ENCODE data around the gene ZBTB40.

ZBTB40 gene

GRCh38 chr1:22428672-22429071 is 23.0 kb upstream of the ZBTB40 start:
- H3K9me2 ChIP-seq (replicated peaks; ENCODE audit: low read depth, low read length): no peaks in the 10 kb centered on the region
- H4K20me1 ChIP-seq (ENCODE audit: insufficient read depth, low read length, poor library complexity, severe bottlenecking): no peaks in the 10 kb centered on the region
- TF ChIP-seq CTCF (conservative IDR thresholded peaks at IDR 0.05; ENCODE audit: low read length) (no peak), EZH2phosphoT487 (IDR thresholded peaks at IDR 0.05; ENCODE audit: borderline replicate concordance) (no peak)
- no peak overlapping the region for H3K4me2 ChIP-seq (ENCODE audit: low read depth, low read length, poor library complexity, severe bottlenecking)
- no peaks in the 10 kb centered on the region for H3K79me2 ChIP-seq (ENCODE audit: insufficient read depth, low read length)
- H3F3A ChIP-seq (ENCODE audit: low read depth): no peaks in the 10 kb centered on the region
- H2AFZ ChIP-seq (ENCODE audit: low read length): no peak overlapping the region
- H3K36me3 ChIP-seq (ENCODE audit: insufficient read depth, low read length): no peaks in the 10 kb centered on the region
- no peak overlapping the region for H3K9ac ChIP-seq (ENCODE audit: low read depth, low read length, poor library complexity, severe bottlenecking)
- no peak overlapping the region for H3K4me3 ChIP-seq (ENCODE audit: low read length, poor library complexity, severe bottlenecking)
- H3K9me3 ChIP-seq (ENCODE audit: insufficient read depth, low read depth, low read length): no peaks in the 10 kb centered on the region
- H3K27me3 ChIP-seq (ENCODE audit: insufficient read depth, low read length, poor library complexity, severe bottlenecking): no peaks in the 10 kb centered on the region
- H3K4me1 ChIP-seq (ENCODE audit: insufficient read depth, low read length, poor library complexity, severe bottlenecking): no peaks in the 10 kb centered on the region

GRCh38 chr1:22431965-22432364 is 19.7 kb upstream of the ZBTB40 start:
- Histone ChIP-seq H3K79me2 (ENCODE audit: insufficient read depth, low read length) (no peaks in the 10 kb centered on the region), H3K4me3 (ENCODE audit: low read length, poor library complexity, severe bottlenecking) (no peak overlapping the region), H2AFZ (ENCODE audit: low read length) (no peak overlapping the region), H3K4me2 (ENCODE audit: low read depth, low read length, poor library complexity, severe bottlenecking) (no peak overlapping the region), H3F3A (ENCODE audit: low read depth) (no peaks in the 10 kb centered on the region), H3K9me3 (ENCODE audit: insufficient read depth, low read depth, low read length) (no peaks in the 10 kb centered on the region), H3K4me1 (ENCODE audit: insufficient read depth, low read length, poor library complexity, severe bottlenecking) (no peaks in the 10 kb centered on the region), H3K9me2 (replicated peaks; ENCODE audit: low read depth, low read length) (no peaks in the 10 kb centered on the region), H3K9ac (ENCODE audit: low read depth, low read length, poor library complexity, severe bottlenecking) (no peak overlapping the region), H4K20me1 (ENCODE audit: insufficient read depth, low read length, poor library complexity, severe bottlenecking) (no peaks in the 10 kb centered on the region), H3K36me3 (ENCODE audit: insufficient read depth, low read length) (no peaks in the 10 kb centered on the region), H3K27me3 (ENCODE audit: insufficient read depth, low read length, poor library complexity, severe bottlenecking) (no peaks in the 10 kb centered on the region)
- no peak for TF ChIP-seq EZH2phosphoT487 (IDR thresholded peaks at IDR 0.05; ENCODE audit: borderline replicate concordance)
- TF ChIP-seq CTCF (conservative IDR thresholded peaks at IDR 0.05; ENCODE audit: low read length): no peak

- H3K36me3 ChIP-seq (ENCODE audit: insufficient read depth, low read length): no peaks in the 10 kb centered on the region
- H3K9me3 ChIP-seq (ENCODE audit: insufficient read depth, low read depth, low read length): 0 out of 2 replicates have a peak, but pooled peaks cover 3% of the 10 kb centered on the region
- H3K4me1 ChIP-seq (ENCODE audit: insufficient read depth, low read length, poor library complexity, severe bottlenecking): no peaks in the 10 kb centered on the region
- no peak overlapping the region for H2AFZ ChIP-seq (ENCODE audit: low read length)
- H3K79me2 ChIP-seq (ENCODE audit: insufficient read depth, low read length): no peaks in the 10 kb centered on the region
- H3K4me2 ChIP-seq (ENCODE audit: low read depth, low read length, poor library complexity, severe bottlenecking): no peak overlapping the region
- no peaks in the 10 kb centered on the region for H3K27me3 ChIP-seq (ENCODE audit: insufficient read depth, low read length, poor library complexity, severe bottlenecking)
- H3K4me3 ChIP-seq (ENCODE audit: low read length, poor library complexity, severe bottlenecking): no peak overlapping the region
- no peaks in the 10 kb centered on the region for H3F3A ChIP-seq (ENCODE audit: low read depth)
- no peaks in the 10 kb centered on the region for H4K20me1 ChIP-seq (ENCODE audit: insufficient read depth, low read length, poor library complexity, severe bottlenecking)
- no peak overlapping the region for H3K9ac ChIP-seq (ENCODE audit: low read depth, low read length, poor library complexity, severe bottlenecking)
- no peak for TF ChIP-seq EZH2phosphoT487 (IDR thresholded peaks at IDR 0.05; ENCODE audit: borderline replicate concordance)
- no peak for TF ChIP-seq CTCF (conservative IDR thresholded peaks at IDR 0.05; ENCODE audit: low read length)
- no peaks in the 10 kb centered on the region for H3K9me2 ChIP-seq (replicated peaks; ENCODE audit: low read depth, low read length)
Measured at GRCh38 chr1:22434717-22435116, 16.9 kb upstream of the ZBTB40 start.
